HG03432 (cell line): ENCODE results near the gene CCK.

Experiments used
- ATAC-seq: cut with Tn5 transposase; IDR thresholded peaks from one replicate; pipeline ENCODE4 v1.9.1; 2021; ENCODE audit warnings: mild to moderate bottlenecking, moderate library complexity; ENCODE audit not compliant: unreplicated experiment

CCK gene

GRCh38 chr3:42226470-42227425, 39.2 kb downstream of the CCK start:
- ATAC-seq: no peak

- no peak for ATAC-seq
Measured at GRCh38 chr3:42225486-42226363, 40.3 kb downstream of the CCK start.

- no peak for ATAC-seq
Measured at GRCh38 chr3:42224658-42225421, 41.1 kb downstream of the CCK start.

GRCh38 chr3:42224178-42224577, 41.8 kb downstream of the CCK start:
- ATAC-seq: no peak

- no peak for ATAC-seq
Measured at GRCh38 chr3:42222942-42223693, 42.9 kb downstream of the CCK start.

- ATAC-seq: no peak
Measured at GRCh38 chr3:42220436-42221121, 45.4 kb downstream of the CCK start.

- no peak for ATAC-seq
Measured at GRCh38 chr3:42216931-42217333, 49.1 kb downstream of the CCK start.

GRCh38 chr3:42216302-42216701, 49.7 kb downstream of the CCK start:
- peak; percentile 60 for ATAC-seq

- ATAC-seq: peak; percentile 68
Measured at GRCh38 chr3:42214565-42215283, 51.3 kb downstream of the CCK start.

GRCh38 chr3:42214064-42214463, 51.9 kb downstream of the CCK start:
- peak; percentile 23 for ATAC-seq

GRCh38 chr3:42213417-42213816, 52.6 kb downstream of the CCK start:
- peak; percentile 45 for ATAC-seq

- no peak for ATAC-seq
Measured at GRCh38 chr3:42210726-42211125, 55.3 kb downstream of the CCK start.

GRCh38 chr3:42209917-42210316, 56.1 kb downstream of the CCK start:
- no peak for ATAC-seq
